ENCODE results near the gene ZNF595.

DNA sequence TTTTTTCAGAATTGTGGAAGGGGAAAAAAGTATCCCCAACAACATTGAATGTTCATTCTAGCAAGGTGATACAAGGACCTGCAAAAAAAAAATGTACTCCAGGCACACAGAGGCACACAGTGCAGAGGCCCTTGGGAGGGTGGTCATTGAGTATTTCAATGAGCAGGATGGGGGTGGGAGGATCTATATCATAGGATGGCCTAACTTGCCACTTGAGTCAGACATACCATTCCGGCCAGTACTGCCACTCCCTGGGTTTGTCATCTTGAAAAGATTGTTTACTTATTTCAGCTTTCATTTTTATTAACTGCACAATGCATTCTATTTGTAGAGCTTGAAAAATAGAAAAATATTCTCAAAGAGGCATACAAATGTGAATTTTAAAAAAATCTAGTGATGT lies 18.7 kb downstream of the ZNF595 start:
- TF ChIP-seq, protein P1, sequence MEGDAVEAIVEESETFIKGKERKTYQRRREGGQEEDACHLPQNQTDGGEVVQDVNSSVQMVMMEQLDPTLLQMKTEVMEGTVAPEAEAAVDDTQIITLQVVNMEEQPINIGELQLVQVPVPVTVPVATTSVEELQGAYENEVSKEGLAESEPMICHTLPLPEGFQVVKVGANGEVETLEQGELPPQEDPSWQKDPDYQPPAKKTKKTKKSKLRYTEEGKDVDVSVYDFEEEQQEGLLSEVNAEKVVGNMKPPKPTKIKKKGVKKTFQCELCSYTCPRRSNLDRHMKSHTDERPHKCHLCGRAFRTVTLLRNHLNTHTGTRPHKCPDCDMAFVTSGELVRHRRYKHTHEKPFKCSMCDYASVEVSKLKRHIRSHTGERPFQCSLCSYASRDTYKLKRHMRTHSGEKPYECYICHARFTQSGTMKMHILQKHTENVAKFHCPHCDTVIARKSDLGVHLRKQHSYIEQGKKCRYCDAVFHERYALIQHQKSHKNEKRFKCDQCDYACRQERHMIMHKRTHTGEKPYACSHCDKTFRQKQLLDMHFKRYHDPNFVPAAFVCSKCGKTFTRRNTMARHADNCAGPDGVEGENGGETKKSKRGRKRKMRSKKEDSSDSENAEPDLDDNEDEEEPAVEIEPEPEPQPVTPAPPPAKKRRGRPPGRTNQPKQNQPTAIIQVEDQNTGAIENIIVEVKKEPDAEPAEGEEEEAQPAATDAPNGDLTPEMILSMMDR (IDR thresholded peaks at IDR 0.05), result no peak
- TF ChIP-seq EZH2 (IDR thresholded peaks at IDR 0.05; ENCODE audit: borderline replicate concordance, insufficient read depth, low read depth, low read length, poor library complexity, severe bottlenecking), result no peak
